GM21825 (cell line): ENCODE measurements around the gene MAP3K10.

Experiments used
- ATAC-seq: cut with Tn5 transposase; IDR thresholded peaks from one replicate; pipeline ENCODE4 v1.9.1; 2021; ENCODE audit warnings: mild to moderate bottlenecking, moderate library complexity; ENCODE audit not compliant: unreplicated experiment

The MAP3K10 gene

DNA sequence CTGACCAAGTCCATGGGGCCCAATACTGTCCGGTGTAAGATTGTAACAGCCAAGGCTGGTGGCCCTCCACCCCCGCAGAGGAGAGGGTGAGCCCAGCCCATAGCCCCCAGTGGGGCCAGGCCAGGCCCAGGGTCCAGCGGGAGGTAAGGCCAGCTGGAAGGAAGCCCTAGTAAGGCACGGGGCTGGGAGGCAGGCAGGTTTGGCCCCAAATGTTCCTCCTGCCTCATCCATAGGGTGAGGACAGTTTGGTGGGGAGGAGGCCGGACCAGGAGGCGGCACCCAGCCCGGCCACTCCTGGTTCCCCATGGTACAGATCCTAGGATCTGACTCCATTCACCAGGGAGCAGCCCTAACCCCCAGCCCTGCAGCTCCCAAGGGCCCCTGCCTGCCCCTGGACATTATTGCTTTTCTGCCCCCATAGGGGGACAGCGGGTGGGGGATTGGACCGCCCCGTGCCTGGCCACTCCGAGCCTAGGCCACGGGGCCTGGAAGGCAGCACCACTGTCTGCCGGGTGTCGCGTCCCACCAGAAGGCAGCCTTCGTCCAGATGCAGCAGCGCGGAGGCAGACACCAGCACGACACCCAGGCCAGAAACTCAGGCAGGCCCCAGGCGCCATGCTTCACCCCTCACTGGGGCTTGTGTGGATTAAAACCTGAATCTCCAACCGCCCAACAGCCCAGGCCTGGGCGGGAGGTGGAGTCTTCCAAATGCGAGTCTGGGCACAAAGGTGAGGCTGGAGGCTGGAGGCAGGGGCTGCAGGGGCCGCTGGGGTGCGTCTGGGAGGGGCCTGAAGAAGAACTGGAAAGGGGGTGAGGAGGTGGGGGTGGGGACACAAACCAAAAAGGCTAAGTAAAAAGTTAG, 42.0 kb downstream of the MAP3K10 start:
- ATAC-seq: no peak

DNA sequence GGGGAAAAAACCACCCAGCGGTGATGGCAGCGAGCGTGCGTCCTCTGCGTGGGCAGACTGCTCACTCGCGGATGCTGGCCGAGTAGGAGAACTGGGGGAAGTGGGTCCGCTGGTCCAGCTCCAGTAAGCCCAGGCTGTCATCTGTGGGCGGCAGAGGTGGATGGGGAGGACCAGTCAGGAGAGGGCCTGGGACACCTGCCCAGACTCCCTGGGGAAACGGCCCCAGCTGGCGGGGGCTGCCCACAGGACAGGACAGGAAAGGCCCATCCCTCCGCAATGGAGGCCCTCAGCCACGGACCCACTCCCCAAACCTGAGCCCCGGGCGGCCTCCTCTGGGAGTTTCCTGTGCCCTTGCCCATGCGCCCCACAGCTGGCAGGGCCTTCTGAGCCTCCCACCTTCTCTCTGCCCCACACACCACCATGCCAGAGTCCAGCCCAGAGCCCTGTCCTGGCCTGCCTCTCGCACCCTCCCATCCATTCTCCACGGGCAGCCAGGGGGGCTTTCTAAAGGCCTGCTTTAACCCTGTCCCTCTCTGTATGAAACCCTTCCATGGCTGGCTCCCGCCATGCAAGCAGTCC, 42.7 kb downstream of the MAP3K10 start:
- ATAC-seq: no peak

- ATAC-seq: no peak
These were observed 43.4 kb downstream of the MAP3K10 start for GRCh38 chr19:40234429-40235237.

DNA sequence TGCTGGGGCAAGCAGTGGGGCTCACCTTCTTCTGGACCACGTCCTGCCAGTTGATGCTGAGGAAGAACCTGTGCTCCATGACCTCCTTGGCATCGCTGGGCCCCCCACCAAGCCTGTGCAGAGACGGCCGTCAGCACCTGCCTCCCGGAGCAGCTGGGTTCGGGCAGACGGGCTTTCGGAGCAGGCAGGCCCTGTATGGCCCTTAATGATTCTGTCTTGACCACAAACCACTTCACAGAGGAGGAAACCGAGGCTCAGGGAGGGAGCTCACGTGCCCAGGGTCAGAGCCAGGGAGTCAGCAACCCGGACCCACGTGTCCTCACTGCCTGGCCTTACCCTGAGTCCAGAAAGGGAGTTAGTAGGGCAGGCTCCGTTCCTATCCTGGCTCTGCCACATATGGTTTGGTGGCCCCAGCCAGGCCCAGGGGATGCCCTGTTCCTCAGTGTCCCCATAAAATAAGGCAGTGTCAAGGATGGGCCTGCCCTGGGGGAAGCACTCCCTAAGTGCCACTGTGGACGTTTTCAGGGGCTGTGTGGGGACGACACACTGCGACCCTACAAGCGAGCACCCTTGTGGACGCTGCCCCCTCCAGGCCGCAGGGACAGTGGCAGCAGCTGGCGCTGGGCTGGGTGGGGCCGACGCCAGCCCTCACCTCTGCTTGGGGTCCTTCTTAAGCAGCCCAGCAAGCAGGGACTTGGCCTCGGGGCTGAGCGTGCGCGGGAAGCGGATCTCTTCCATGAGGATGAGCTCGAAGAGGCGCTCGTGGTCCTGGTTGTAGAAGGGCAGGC, 44.2 kb downstream of the MAP3K10 start:
- ATAC-seq: no peak

GRCh38 chr19:40236026-40236355, 44.8 kb downstream of the MAP3K10 start:
- no peak for ATAC-seq

DNA sequence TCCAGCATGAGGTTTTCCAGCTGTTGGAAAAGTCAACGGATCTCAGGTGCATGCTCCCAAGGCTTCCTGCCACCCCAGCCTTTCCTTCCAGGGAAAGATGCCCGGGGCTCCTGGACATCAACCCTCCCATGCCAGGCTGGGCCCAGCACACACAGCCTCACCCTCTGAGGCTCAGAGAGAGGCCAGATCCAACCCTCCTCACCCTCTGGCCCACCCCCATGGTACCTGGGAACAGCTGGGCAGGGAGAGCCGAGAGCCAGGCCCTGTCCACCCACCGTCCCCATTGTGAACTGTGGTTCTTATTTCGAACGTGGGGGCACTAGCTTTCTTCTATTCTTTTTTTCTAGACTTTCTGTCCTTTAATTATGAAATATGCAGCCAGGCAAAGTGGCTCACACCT, 45.1 kb downstream of the MAP3K10 start:
- ATAC-seq: no peak

- ATAC-seq: no peak
These were observed 46.6 kb downstream of the MAP3K10 start for GRCh38 chr19:40237791-40238190.

- ATAC-seq: no peak
These were observed 47.5 kb downstream of the MAP3K10 start for GRCh38 chr19:40238775-40239174.

GRCh38 chr19:40239415-40240226, 48.4 kb downstream of the MAP3K10 start:
- no peak for ATAC-seq

GRCh38 chr19:40240332-40240731, 49.1 kb downstream of the MAP3K10 start:
- no peak for ATAC-seq

- ATAC-seq: no peak
These were observed 50.0 kb downstream of the MAP3K10 start for GRCh38 chr19:40241125-40241808.

- no peak for ATAC-seq
These were observed 50.7 kb downstream of the MAP3K10 start for GRCh38 chr19:40241809-40242384.

GRCh38 chr19:40242480-40242879, 51.3 kb downstream of the MAP3K10 start:
- ATAC-seq: no peak

- no peak for ATAC-seq
These were observed 52.0 kb downstream of the MAP3K10 start for GRCh38 chr19:40243181-40243580.

DNA sequence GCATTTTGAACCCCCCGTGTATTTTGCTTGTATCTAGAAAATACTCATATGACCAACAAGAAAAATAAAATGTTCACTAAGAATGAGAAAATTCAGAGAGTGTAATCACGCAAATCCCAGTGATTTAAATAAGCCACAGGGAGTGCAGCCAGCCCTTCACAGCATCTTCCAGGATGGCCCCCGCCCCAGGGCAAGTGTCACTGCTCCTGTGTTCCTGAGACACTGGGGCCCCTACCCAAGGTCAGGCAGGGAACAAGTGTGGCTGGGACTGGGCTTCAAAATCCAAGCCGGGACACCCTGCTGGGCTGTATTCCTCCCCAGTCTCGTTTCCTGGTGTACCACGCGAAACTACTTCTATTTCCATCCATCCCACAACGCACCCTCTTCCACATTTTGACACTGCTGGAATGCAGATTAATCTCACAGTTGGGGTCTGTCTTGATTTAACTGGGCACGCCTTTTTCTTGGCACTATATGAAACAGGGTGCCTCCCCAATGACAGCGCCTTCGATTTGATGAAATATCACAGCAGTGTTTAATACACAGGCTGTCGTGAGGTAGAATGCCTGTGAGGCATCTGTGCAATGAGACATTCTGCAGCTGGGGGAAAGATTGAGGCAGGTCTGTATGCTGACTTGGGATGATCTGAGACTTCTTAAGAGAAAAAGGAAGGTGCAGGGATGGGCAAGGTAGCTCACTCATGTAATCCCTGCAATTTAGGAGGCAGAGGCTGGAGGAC, 53.5 kb downstream of the MAP3K10 start:
- ATAC-seq: no peak

GRCh38 chr19:40245506-40246128, 54.4 kb downstream of the MAP3K10 start:
- ATAC-seq: no peak

DNA sequence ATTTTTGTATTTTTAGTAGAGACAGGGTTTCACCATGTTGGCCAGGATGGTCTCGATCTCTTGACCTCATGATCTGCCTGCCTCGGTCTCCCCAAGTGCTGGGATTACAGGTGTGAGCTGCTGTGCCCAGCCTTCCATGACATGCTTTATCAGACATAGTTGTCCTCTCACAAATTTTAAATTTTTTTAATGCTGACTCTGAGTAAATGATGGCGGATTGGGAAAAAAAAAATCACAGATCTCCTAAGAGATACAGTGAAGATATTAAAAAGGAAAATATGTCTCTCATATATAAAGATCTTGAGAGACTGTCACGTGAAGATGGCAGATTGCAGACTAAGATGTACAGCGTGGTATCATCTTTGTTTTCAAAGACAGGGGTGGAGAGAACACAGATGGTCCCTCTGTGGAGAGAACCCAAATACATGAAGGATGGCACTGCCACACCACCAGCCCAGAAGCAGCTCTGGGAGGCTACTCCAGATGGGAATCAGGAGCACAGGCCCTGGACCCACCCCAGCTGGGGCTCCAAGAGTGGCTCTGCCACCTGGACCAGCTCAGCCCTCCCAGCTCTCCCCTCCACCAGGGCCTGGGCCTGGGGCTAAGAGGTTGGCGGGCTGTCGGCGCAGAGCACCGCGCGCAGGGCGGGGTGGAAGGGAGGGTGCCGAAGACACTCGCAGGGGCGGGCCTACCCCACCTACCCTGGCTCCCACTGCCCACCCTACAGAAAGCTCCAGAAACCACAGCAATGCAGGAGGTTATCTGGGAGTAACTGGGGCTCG, 55.3 kb downstream of the MAP3K10 start:
- ATAC-seq: no peak
